DND-41 (cell line): Measurements from ENCODE around the gene SMURF2.

Source experiments
- ATAC-seq: fragments of 200-7000 bp; cut with Tn5 transposase; 3 replicates; pipeline ENCODE4 v1.9.1; 2021; ENCODE audit warnings: low read depth; ENCODE audit not compliant: insufficient read depth
- DNase-seq: peaks from one replicate; pipeline ENCODE4 v3.0.0-alpha.2; 2020
- H2AFZ ChIP-seq: 2 replicates; pipeline ENCODE4 v1.6.0; 2012; ENCODE audit warnings: low read depth, low read length
- H3K27ac ChIP-seq: 2 replicates; pipeline ENCODE4 v1.5.1; 2012; ENCODE audit warnings: low read length, inconsistent platforms
- H3K27me3 ChIP-seq: fragments of 200-600 bp; sonication (generic); 2 replicates; pipeline ENCODE4 v1.6.0; 2012; ENCODE audit warnings: low read length, mild to moderate bottlenecking, inconsistent platforms; ENCODE audit not compliant: insufficient read depth, poor library complexity
- H3K36me3 ChIP-seq: 2 replicates; pipeline ENCODE4 v1.5.1; 2012; ENCODE audit warnings: low read length, inconsistent platforms; ENCODE audit not compliant: insufficient read depth
- H3K4me1 ChIP-seq: 2 replicates; pipeline ENCODE4 v1.5.1; 2012; ENCODE audit warnings: mild to moderate bottlenecking, low read length; ENCODE audit not compliant: insufficient read depth
- H3K4me2 ChIP-seq: 2 replicates; pipeline ENCODE4 v1.6.0; 2012; ENCODE audit warnings: mild to moderate bottlenecking, moderate library complexity, low read length, inconsistent platforms; ENCODE audit not compliant: insufficient read depth
- H3K4me3 ChIP-seq, 2 experiments: fragments of 200-600 bp in 1 of 2; shearing (Covaris generic) in 1 of 2; 2 replicates each; pipeline ENCODE4 v1.5.1; 2012 to 2016; ENCODE audit warnings: inconsistent platforms in 2 of 2, low read length in 2 of 2, mild to moderate bottlenecking in 2 of 2, low read depth in 1 of 2, moderate library complexity in 1 of 2
- H3K79me2 ChIP-seq: 2 replicates; pipeline ENCODE4 v1.6.0; 2012; ENCODE audit warnings: low read length, inconsistent platforms; ENCODE audit not compliant: insufficient read depth
- H3K9ac ChIP-seq: 2 replicates; pipeline ENCODE4 v1.6.0; 2012; ENCODE audit warnings: low read depth, mild to moderate bottlenecking, inconsistent platforms, low read length, moderate library complexity
- H3K9me3 ChIP-seq: 2 replicates; pipeline ENCODE4 v1.5.1; 2012; ENCODE audit warnings: low read length, moderate library complexity, mild to moderate bottlenecking, inconsistent platforms; ENCODE audit not compliant: insufficient read depth, severe bottlenecking
- H4K20me1 ChIP-seq: 2 replicates; pipeline ENCODE4 v1.6.0; 2012; ENCODE audit warnings: low read length; ENCODE audit not compliant: insufficient read depth
- EZH2 ChIP-seq: IDR thresholded peaks from 3 replicates; pipeline ENCODE4 v1.6.1; 2012; ENCODE audit warnings: borderline replicate concordance, low read depth, mild to moderate bottlenecking, moderate library complexity, low read length, inconsistent platforms; ENCODE audit not compliant: severe bottlenecking
- TF ChIP-seq, protein P1 (sequence below): IDR thresholded peaks from 2 replicates; pipeline ENCODE4 v1.5.1; 2012; ENCODE audit warnings: borderline replicate concordance, low read length, moderate library complexity, mild to moderate bottlenecking; ENCODE audit not compliant: poor library complexity, severe bottlenecking; ENCODE audit errors: extremely low read depth

The SMURF2 gene

GRCh38 chr17:64683796-64684195 is 21.7 kb upstream of the SMURF2 start:
- TF ChIP-seq, protein P1, sequence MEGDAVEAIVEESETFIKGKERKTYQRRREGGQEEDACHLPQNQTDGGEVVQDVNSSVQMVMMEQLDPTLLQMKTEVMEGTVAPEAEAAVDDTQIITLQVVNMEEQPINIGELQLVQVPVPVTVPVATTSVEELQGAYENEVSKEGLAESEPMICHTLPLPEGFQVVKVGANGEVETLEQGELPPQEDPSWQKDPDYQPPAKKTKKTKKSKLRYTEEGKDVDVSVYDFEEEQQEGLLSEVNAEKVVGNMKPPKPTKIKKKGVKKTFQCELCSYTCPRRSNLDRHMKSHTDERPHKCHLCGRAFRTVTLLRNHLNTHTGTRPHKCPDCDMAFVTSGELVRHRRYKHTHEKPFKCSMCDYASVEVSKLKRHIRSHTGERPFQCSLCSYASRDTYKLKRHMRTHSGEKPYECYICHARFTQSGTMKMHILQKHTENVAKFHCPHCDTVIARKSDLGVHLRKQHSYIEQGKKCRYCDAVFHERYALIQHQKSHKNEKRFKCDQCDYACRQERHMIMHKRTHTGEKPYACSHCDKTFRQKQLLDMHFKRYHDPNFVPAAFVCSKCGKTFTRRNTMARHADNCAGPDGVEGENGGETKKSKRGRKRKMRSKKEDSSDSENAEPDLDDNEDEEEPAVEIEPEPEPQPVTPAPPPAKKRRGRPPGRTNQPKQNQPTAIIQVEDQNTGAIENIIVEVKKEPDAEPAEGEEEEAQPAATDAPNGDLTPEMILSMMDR: no peak
- no peak for TF ChIP-seq EZH2

DNA sequence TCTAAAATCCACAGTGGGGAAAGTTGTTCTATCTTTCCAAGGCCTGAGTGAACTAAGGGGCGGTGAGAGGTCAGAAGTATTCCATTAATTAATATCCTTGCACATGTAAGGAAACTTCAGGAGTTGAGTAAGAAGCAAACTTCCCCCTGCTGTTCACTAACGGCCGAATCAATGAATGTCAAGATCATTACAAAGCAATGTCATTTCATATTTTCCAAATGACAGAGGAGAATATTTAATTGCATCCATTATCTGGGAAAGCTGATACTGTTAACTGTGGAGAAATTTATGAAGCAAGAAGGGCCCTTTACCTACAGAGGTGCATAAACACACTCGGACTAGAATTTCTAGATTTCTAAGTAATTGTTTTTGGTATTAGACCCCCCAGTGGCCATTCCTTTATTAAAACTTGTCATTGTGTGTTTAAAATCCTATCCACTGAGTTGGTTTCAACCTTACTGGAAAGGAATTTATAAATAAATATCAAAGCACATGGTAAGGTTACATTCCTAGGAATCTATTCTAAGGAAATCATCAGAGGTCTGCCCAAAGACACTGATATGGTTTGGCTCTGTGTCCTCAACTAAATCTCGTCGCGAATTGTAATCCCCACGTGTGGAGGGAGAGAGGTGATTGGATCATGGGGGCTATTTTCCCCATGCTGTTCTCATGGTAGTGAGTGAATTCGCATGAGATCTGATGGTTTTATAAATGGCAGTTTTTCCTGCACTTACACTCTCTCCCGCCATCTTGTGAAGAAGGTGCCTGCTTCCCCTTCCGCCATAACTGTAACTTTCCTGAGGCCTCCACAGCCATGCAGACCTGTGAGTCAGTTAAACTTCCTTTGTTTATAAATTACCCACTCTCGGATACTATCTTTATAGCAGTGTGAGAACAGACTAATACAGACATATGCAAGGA is 20.4 kb upstream of the SMURF2 start:
- Histone ChIP-seq H3K36me3 (no peaks in the 10 kb centered on the region), H3K4me2 (no peak overlapping the region), H3K9me3 (no peaks in the 10 kb centered on the region), H2AFZ (no peak overlapping the region; the same call in 1 of the 2 replicates), H4K20me1 (no peaks in the 10 kb centered on the region), H3K27me3 (no peaks in the 10 kb centered on the region), H3K9ac (no peak overlapping the region), H3K79me2 (no peaks in the 10 kb centered on the region), H3K27ac (no peak overlapping the region), H3K4me1 (no peaks in the 10 kb centered on the region), H3K4me3 (no peak overlapping the region)
- TF ChIP-seq, protein P1: no peak
- no peak for TF ChIP-seq EZH2
- ATAC-seq (no peak), DNase-seq (no peak)

More at GRCh38 chr17:64683796-64684195, 21.7 kb upstream of the SMURF2 start:
- ATAC-seq (no peak), DNase-seq (no peak)
- H2AFZ ChIP-seq: no peak overlapping the region
- H3K9ac ChIP-seq: no peak overlapping the region
- H3K4me2 ChIP-seq: no peak overlapping the region
- H4K20me1 ChIP-seq: no peaks in the 10 kb centered on the region
- no peaks in the 10 kb centered on the region for H3K36me3 ChIP-seq
- no peaks in the 10 kb centered on the region for H3K79me2 ChIP-seq
- H3K27ac ChIP-seq: no peak overlapping the region
- H3K4me3 ChIP-seq: no peak overlapping the region
- no peaks in the 10 kb centered on the region for H3K9me3 ChIP-seq
- no peaks in the 10 kb centered on the region for H3K27me3 ChIP-seq
- H3K4me1 ChIP-seq: no peaks in the 10 kb centered on the region

GRCh38 chr17:64679710-64680216 is 17.7 kb upstream of the SMURF2 start:
- Histone ChIP-seq H3K4me3 (no peak overlapping the region), H3K36me3 (no peaks in the 10 kb centered on the region), H3K79me2 (no peaks in the 10 kb centered on the region), H3K9ac (no peak overlapping the region), H4K20me1 (no peaks in the 10 kb centered on the region), H3K4me2 (no peak overlapping the region), H3K9me3 (no peaks in the 10 kb centered on the region), H3K27ac (no peak overlapping the region), H3K4me1 (no peaks in the 10 kb centered on the region), H2AFZ (no peak overlapping the region), H3K27me3 (no peaks in the 10 kb centered on the region)
- no peak for TF ChIP-seq EZH2
- TF ChIP-seq, protein P1: no peak
- no peak for DNase-seq
- no peak for ATAC-seq
